BLaER1 (cell line): Measurements from ENCODE around the gene POU4F3.

Experiments used
- H3K27ac ChIP-seq: shearing (Covaris generic); formaldehyde crosslinking; 2 replicates; pipeline ENCODE4 v1.8.1; 2022
- H3K27me3 ChIP-seq: shearing (Covaris generic); formaldehyde crosslinking; 2 replicates; pipeline ENCODE4 v1.8.1; 2022
- H3K36me3 ChIP-seq: shearing (Covaris generic); formaldehyde crosslinking; 2 replicates; pipeline ENCODE4 v1.8.1; 2022
- H3K4me1 ChIP-seq: shearing (Covaris generic); formaldehyde crosslinking; 2 replicates; pipeline ENCODE4 v1.8.1; 2022
- H3K4me2 ChIP-seq: shearing (Covaris generic); formaldehyde crosslinking; 2 replicates; pipeline ENCODE4 v1.8.1; 2022
- H3K4me3 ChIP-seq: shearing (Covaris generic); formaldehyde crosslinking; 2 replicates; pipeline ENCODE4 v1.8.1; 2022
- H3K9ac ChIP-seq: shearing (Covaris generic); formaldehyde crosslinking; 2 replicates; pipeline ENCODE4 v1.8.1; 2022
- H3K9me3 ChIP-seq: shearing (Covaris generic); formaldehyde crosslinking; 2 replicates; pipeline ENCODE4 v1.8.1; 2022
- H4K20me1 ChIP-seq: shearing (Covaris generic); formaldehyde crosslinking; 2 replicates; pipeline ENCODE4 v1.8.1; 2022
- Cebpa-rat ChIP-seq: shearing (Covaris generic); IDR thresholded peaks from 2 replicates; pipeline ENCODE4 v1.8.1; 2022

POU4F3 gene

DNA sequence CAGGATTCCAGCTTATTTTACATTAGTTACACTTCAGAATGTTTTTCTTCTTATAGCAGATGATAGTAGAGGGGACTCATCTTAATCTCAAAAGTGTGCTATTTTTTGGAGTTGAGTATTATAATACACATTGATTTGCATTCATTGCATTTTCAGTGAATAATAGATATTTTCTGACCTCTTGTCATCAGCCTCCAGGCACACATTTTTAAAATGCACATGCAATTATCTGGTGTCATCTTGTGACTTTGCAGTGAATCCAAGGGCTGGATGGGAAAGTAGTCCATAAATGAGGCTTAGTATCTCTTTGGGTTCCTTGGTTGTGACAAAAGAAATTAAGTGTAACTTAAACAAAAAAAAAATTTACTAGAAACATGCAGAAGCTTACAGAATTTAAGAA lies 28.1 kb upstream of the POU4F3 start:
- H3K9me3 ChIP-seq, result no peaks in the 10 kb centered on the region
- H3K4me1 ChIP-seq, result peaks cover 16% of the 10 kb centered on the region
- TF ChIP-seq Cebpa-rat, result no peak
- H3K4me3 ChIP-seq, result no peak overlapping the region
- no peak overlapping the region for H3K4me2 ChIP-seq
- H4K20me1 ChIP-seq, result no peaks in the 10 kb centered on the region
- no peak overlapping the region for H3K27ac ChIP-seq
- no peaks in the 10 kb centered on the region for H3K27me3 ChIP-seq
- no peaks in the 10 kb centered on the region for H3K36me3 ChIP-seq
- no peak overlapping the region for H3K9ac ChIP-seq

DNA sequence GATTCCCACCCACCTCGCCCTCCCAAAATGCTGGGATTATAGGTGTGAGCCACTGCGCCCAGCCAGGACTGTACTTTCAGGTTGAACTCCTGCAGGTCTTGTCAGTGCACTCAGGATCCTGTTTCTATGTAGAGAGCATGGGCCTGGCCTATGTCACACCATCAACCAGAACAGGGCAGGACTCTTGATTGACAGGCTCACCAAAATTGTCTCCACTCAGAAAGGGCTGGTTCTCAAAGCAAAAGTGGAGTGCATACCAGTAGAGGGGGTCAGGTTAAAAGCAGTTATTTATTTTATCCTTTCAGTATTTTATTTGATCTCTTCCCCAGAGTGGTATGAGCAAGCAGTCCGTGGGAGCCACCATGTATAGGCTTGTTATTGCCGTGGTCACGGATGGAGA lies 27.4 kb upstream of the POU4F3 start:
- Histone ChIP-seq H3K9ac (no peak overlapping the region), H3K9me3 (no peaks in the 10 kb centered on the region), H4K20me1 (no peaks in the 10 kb centered on the region), H3K36me3 (no peaks in the 10 kb centered on the region), H3K4me3 (no peak overlapping the region), H3K4me2 (no peak overlapping the region), H3K4me1 (peaks cover 23% of the 10 kb centered on the region), H3K27ac (no peak overlapping the region), H3K27me3 (no peaks in the 10 kb centered on the region)
- no peak for TF ChIP-seq Cebpa-rat

DNA sequence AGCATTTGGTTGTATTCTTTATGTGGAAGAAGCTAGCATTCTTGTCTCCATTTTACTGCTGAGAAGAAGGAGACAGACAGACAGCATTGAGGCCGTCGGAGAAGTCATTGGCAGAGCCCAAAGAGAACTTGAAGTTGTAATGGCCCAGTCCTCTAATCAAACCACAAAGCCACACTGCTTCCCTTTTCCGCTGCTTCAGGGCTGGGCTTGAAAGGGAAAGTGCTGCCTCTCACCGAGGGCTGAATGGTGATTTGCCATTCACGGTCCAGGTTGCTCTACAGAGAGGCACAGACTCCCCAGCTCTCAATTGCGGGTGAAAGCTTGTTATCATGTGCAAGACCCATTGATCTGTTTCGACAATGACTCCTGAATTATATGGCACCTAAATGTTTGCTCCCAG lies 25.6 kb upstream of the POU4F3 start:
- no peak overlapping the region for H3K9ac ChIP-seq
- H4K20me1 ChIP-seq, result no peaks in the 10 kb centered on the region
- H3K4me3 ChIP-seq, result no peak overlapping the region
- no peaks in the 10 kb centered on the region for H3K36me3 ChIP-seq
- no peak for TF ChIP-seq Cebpa-rat
- H3K4me2 ChIP-seq, result peak overlapping the region; percentile 73
- peaks cover 27% of the 10 kb centered on the region for H3K4me1 ChIP-seq
- no peaks in the 10 kb centered on the region for H3K9me3 ChIP-seq
- no peak overlapping the region for H3K27ac ChIP-seq
- no peaks in the 10 kb centered on the region for H3K27me3 ChIP-seq

DNA sequence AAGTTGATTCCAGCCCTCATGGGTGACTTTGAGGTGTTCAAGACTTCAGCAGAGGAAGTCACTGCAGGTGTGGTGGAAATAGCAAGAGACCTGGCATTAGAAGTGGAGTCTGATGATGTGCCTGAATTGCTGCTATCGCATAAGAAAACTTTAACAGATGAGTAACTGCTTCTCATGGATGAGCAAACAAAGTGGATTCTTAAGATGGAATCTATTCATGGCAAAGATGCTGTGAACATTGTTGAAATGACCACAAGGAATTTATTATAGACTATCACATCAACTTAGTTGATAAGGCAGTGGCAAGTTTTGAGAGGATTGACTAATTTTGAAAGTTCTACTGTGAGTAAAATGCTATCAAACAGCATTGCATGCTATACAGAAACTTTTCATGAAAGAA lies 17.1 kb upstream of the POU4F3 start:
- Histone ChIP-seq H3K4me1 (peaks cover under 1% of the 10 kb centered on the region; the same call in 1 of the 2 replicates), H3K27me3 (no peaks in the 10 kb centered on the region), H3K27ac (no peak overlapping the region), H3K36me3 (no peaks in the 10 kb centered on the region), H3K4me2 (no peak overlapping the region), H3K9me3 (peaks cover 15% of the 10 kb centered on the region), H3K4me3 (no peak overlapping the region), H3K9ac (no peak overlapping the region), H4K20me1 (no peaks in the 10 kb centered on the region)
- no peak for TF ChIP-seq Cebpa-rat

DNA sequence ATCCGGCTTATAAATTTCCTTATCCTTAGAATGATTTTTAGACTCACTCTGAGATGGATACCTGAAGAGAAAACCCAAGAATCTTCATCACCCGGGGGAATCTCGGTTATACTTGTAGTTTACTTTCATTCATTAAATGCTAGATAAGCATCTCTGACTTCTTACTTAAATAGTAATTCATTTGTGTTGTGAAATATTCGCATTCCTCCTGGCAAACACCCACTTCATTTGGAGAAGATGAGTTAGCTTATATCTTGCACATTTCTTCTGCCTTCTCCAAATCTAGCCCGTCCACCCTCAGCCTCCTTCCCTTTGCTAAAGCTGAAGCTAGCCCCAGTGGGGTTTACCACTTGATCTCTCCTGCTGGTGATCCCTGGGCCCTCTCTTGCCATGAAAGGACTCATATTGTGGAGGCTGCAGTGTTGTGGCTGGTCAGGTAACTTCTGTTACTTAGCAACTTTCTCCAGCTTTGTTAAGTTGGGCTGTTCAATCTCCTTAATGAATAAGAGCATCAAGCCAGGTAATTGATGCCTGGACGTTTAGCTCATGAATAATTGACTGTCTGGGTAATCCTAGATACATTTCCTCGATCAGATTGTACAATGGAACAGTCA lies 11.3 kb upstream of the POU4F3 start:
- H3K36me3 ChIP-seq, result no peaks in the 10 kb centered on the region
- no peaks in the 10 kb centered on the region for H4K20me1 ChIP-seq
- H3K9ac ChIP-seq, result no peak overlapping the region
- H3K9me3 ChIP-seq, result no peaks in the 10 kb centered on the region
- no peaks in the 10 kb centered on the region for H3K4me1 ChIP-seq
- H3K27me3 ChIP-seq, result no peaks in the 10 kb centered on the region
- no peak for TF ChIP-seq Cebpa-rat
- H3K4me2 ChIP-seq, result no peak overlapping the region
- H3K27ac ChIP-seq, result no peak overlapping the region
- no peak overlapping the region for H3K4me3 ChIP-seq

DNA sequence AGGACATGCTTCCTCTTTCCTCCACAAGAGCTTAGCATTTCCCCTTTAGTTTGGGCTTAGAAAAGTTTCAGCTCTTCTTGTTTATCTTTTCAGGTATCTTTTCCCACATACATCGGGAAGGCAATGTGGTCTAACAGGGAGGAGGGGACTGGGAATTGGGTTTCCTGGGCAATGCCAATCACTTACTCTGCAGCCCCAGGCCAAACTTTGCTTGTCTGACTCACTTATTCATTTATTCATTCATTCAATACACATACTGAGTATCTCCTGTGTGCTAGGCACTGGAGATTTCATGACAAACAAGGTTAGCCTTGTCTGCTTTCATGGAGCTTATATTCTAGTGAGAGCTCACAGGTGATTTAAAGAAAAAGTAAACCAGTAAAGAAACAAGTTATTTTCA lies 10.7 kb upstream of the POU4F3 start:
- no peaks in the 10 kb centered on the region for H3K27me3 ChIP-seq
- H3K36me3 ChIP-seq, result no peaks in the 10 kb centered on the region
- H3K9me3 ChIP-seq, result no peaks in the 10 kb centered on the region
- H3K27ac ChIP-seq, result no peak overlapping the region
- H4K20me1 ChIP-seq, result no peaks in the 10 kb centered on the region
- no peak overlapping the region for H3K4me3 ChIP-seq
- H3K9ac ChIP-seq, result no peak overlapping the region
- H3K4me2 ChIP-seq, result no peak overlapping the region
- TF ChIP-seq Cebpa-rat, result no peak
- no peaks in the 10 kb centered on the region for H3K4me1 ChIP-seq

DNA sequence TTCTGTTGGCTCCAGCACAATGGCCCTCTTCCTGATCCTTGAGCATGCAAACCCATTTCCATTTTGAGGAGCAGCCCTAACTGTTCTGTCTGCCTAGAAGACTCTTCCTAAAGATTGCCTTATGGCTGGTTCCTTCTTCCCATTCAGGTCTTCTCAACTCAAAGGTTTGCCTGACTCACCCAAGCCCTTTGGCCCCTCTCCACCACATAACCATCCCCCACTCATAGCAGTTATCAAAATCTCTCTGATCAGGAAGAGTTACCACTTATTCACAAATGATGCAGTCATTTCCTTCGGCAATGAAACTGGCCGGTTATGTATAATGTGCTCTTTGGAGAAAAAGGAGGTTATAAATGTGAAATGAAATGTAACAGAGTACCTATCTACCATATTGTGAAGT lies 8.9 kb upstream of the POU4F3 start:
- no peaks in the 10 kb centered on the region for H3K4me1 ChIP-seq
- no peaks in the 10 kb centered on the region for H4K20me1 ChIP-seq
- no peaks in the 10 kb centered on the region for H3K27me3 ChIP-seq
- H3K9ac ChIP-seq, result no peak overlapping the region
- H3K36me3 ChIP-seq, result no peaks in the 10 kb centered on the region
- H3K4me3 ChIP-seq, result no peak overlapping the region
- no peaks in the 10 kb centered on the region for H3K9me3 ChIP-seq
- H3K27ac ChIP-seq, result no peak overlapping the region
- H3K4me2 ChIP-seq, result no peak overlapping the region
- no peak for TF ChIP-seq Cebpa-rat

DNA sequence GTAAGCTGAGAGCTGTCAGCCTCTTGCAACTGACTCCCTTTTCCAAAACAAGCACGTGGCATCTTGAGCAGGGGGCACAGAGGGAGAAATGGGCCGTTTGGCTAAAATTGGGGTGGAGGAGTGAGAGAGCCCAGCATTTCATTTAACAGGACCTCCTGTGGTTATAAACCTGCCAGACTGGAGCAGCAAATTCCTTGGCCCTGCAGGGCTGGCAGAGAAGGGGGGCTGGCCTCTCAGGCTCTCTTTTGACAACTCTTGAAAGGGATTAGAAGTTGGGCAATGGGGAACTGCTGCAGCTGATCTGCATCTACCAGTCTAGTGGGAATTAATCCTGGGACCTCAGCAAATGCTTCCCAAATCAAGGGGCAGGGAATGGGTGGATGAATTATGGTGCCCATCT lies 7.2 kb upstream of the POU4F3 start:
- H3K9me3 ChIP-seq, result no peaks in the 10 kb centered on the region
- H3K4me2 ChIP-seq, result no peak overlapping the region
- no peak for TF ChIP-seq Cebpa-rat
- H3K9ac ChIP-seq, result no peak overlapping the region
- H3K4me3 ChIP-seq, result no peak overlapping the region
- H3K36me3 ChIP-seq, result no peaks in the 10 kb centered on the region
- H3K4me1 ChIP-seq, result no peaks in the 10 kb centered on the region
- peaks cover 3% of the 10 kb centered on the region; the same call in 1 of the 2 replicates for H3K27me3 ChIP-seq
- no peaks in the 10 kb centered on the region for H4K20me1 ChIP-seq
- H3K27ac ChIP-seq, result no peak overlapping the region

DNA sequence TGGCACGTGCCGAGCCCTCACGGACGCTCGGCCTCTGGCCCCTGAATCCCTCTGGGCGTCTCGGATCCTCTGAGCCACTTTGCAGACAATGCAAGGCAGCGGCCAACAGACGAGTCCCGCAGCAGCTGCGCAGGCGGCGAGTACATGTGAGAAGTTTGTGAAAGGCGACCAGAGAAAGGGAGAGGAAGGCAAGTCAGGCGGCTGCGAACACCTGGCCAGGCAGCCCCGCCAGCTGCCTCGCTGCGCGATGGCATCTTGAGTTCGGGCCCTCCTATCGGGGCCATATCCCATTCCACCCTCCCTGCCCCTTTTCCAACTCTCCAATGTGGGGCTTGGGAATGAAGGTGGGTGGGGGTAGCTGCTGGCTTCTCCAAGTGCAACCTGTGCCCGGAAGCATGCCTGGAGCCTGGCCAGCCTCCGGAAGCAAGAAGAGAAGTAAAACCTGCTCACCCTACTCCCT lies 4.5 kb upstream of the POU4F3 start:
- Histone ChIP-seq H4K20me1 (no peaks in the 10 kb centered on the region), H3K4me1 (no peaks in the 10 kb centered on the region), H3K27ac (no peak overlapping the region), H3K9me3 (peaks cover 20% of the 10 kb centered on the region), H3K36me3 (no peaks in the 10 kb centered on the region), H3K4me2 (no peak overlapping the region), H3K27me3 (peaks cover 29% of the 10 kb centered on the region; the same call in 1 of the 2 replicates), H3K9ac (no peak overlapping the region), H3K4me3 (no peak overlapping the region)
- no peak for TF ChIP-seq Cebpa-rat

DNA sequence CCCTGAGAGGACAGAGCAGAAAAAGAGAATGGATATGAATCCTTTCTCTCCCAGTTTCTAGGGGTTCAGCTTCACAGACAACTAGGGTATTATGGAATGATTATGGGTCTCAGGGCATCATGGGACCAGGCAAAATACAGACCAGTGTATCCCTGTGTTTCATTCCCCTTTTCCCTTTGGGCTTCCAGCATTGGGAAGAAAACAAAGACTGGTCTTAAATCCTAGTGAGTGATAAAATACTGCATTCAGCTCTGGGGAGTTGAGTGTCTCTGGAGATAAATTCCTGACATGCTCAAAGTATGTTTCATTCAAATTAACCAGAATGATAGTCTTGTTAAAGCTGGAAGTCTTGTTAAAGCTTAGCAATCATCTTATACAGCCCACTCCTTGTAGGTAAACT lies 2.4 kb upstream of the POU4F3 start:
- Histone ChIP-seq H3K4me3 (no peak overlapping the region), H3K9ac (no peak overlapping the region), H4K20me1 (no peaks in the 10 kb centered on the region; the same call in 1 of the 2 replicates), H3K4me2 (no peak overlapping the region), H3K27ac (no peak overlapping the region), H3K4me1 (no peaks in the 10 kb centered on the region), H3K36me3 (no peaks in the 10 kb centered on the region), H3K9me3 (peaks cover 34% of the 10 kb centered on the region), H3K27me3 (peaks cover 48% of the 10 kb centered on the region)
- no peak for TF ChIP-seq Cebpa-rat
